Stimulated activated effector memory CD8-positive, alpha-beta T cell treated with anti-CD3 and anti-CD28 coated beads, Interleukin-12 subunit alpha, Interleukin-12 subunit beta, amount 100 ng/mL, for 72 hours (primary cell): ENCODE results near the gene KISS1.

Source experiments
- ATAC-seq: fragments of 150-1000 bp; cut with Tn5 transposase; 2 replicates; pipeline ENCODE4 v1.10.0; 2021
- DNase-seq, 2 donors: peaks; one replicate each; pipeline ENCODE4 v3.0.0; 2021 to 2022; ENCODE audit warnings: low spot score in 2 of 2
- H3K27ac Mint-ChIP-seq: one replicate; pipeline ENCODE4 v1.8.0; 2022; ENCODE audit warnings: mild to moderate bottlenecking, mixed read lengths
- H3K36me3 Mint-ChIP-seq: one replicate; pipeline ENCODE4 v1.8.0; 2022; ENCODE audit warnings: mild to moderate bottlenecking, mixed read lengths
- H3K4me1 Mint-ChIP-seq: one replicate; pipeline ENCODE4 v1.8.0; 2022; ENCODE audit warnings: mixed read lengths
- H3K4me3 Mint-ChIP-seq: one replicate; pipeline ENCODE4 v1.8.0; 2022; ENCODE audit warnings: mild to moderate bottlenecking, mixed read lengths
- H3K9me3 Mint-ChIP-seq: one replicate; pipeline ENCODE4 v1.8.0; 2022; ENCODE audit warnings: mixed read lengths

The KISS1 gene

DNA sequence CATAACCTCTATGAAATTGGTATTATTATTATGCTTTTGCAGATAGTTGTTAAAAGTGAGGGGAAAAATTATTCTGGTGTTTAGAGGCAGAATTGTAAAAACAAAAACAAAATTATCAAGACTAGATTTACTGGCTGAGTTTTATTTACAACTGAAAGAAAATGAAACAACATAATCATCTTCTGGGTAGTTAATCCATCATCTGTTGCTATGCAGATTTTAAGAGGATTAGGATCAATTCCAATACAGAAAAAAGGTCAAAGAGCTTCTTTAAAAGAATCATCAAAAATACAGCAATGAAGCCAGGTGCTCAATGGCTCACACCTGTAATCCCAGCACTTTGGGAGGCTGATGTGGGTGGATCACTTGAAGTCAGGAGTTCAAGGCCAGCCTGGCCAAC lies 9.2 kb upstream of the KISS1 start:
- DNase-seq: no peak
- Mint-ChIP-seq H3K4me1 (peaks cover 6% of the 10 kb centered on the region), H3K9me3 (no peaks in the 10 kb centered on the region), H3K36me3 (no peaks in the 10 kb centered on the region), H3K27ac (no peak overlapping the region), H3K4me3 (no peak overlapping the region)
- ATAC-seq: no peak

DNA sequence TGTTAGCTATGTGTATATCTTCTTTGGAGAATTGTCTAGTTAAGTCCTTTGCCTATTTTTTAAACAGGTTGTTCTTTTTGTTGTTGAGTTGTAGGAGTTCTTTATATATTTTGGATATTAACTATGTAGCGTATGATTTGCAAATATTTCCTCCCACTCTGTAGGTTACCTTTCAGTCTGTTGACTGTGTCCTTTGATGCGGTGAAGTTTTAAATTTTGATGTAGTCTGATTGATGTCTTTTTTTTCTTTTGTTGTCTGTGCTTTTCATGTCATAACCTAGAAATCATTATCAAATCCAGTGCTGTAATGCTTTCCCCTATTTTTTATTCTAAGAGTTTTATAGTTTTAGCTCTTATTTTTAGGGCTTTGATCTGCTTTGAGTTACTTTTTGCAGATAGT lies 8.7 kb upstream of the KISS1 start:
- DNase-seq (no peak), ATAC-seq (no peak)
- Mint-ChIP-seq H3K27ac (no peak overlapping the region), H3K9me3 (no peaks in the 10 kb centered on the region), H3K4me1 (peaks cover 6% of the 10 kb centered on the region), H3K4me3 (no peak overlapping the region), H3K36me3 (no peaks in the 10 kb centered on the region)

GRCh38 chr1:204203206-204203767 lies 7.0 kb upstream of the KISS1 start:
- no peak for DNase-seq
- no peaks in the 10 kb centered on the region for H3K9me3 Mint-ChIP-seq
- no peak overlapping the region for H3K4me3 Mint-ChIP-seq
- no peak overlapping the region for H3K27ac Mint-ChIP-seq
- no peak for ATAC-seq
- no peaks in the 10 kb centered on the region for H3K36me3 Mint-ChIP-seq
- peaks cover 14% of the 10 kb centered on the region for H3K4me1 Mint-ChIP-seq

DNA sequence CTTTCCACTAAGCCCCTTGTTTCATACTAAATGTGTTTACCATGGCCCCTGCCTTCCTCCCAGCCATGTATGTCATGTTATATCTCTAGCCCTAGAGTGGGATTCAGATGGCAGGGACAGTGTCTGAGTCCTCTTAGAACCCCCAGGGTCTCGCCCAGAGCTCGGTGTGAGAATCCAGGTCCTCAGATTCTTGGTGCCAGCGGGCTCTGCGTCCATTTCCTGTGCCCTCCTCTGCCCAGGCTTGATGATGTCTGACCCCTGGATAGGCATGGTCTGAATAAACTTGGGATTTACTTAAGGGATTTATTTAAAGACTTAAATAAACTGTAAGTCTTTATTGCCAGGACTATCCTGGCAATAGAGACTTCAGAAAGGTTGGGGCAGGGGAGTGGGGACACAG lies 6.2 kb upstream of the KISS1 start:
- Mint-ChIP-seq H3K4me3 (no peak overlapping the region), H3K9me3 (no peaks in the 10 kb centered on the region), H3K36me3 (no peaks in the 10 kb centered on the region), H3K4me1 (peaks cover 17% of the 10 kb centered on the region), H3K27ac (no peak overlapping the region)
- DNase-seq: no peak
- no peak for ATAC-seq

- no peak for DNase-seq
Measured at GRCh38 chr1:204201348-204202040, 5.2 kb upstream of the KISS1 start.

GRCh38 chr1:204199579-204199978 lies 3.3 kb upstream of the KISS1 start:
- Mint-ChIP-seq H3K36me3 (no peaks in the 10 kb centered on the region), H3K4me1 (peaks cover 22% of the 10 kb centered on the region), H3K9me3 (no peaks in the 10 kb centered on the region), H3K27ac (no peak overlapping the region), H3K4me3 (no peak overlapping the region)
- no peak for DNase-seq
- no peak for ATAC-seq

More at GRCh38 chr1:204201348-204202040, 5.2 kb upstream of the KISS1 start:
- Mint-ChIP-seq H3K36me3 (no peaks in the 10 kb centered on the region), H3K27ac (peak overlapping the region; percentile 73), H3K4me1 (peaks cover 11% of the 10 kb centered on the region), H3K9me3 (no peaks in the 10 kb centered on the region), H3K4me3 (no peak overlapping the region)
- no peak for ATAC-seq

GRCh38 chr1:204198348-204199340 lies 2.4 kb upstream of the KISS1 start:
- DNase-seq: no peak
- Mint-ChIP-seq H3K4me1 (peaks cover 25% of the 10 kb centered on the region), H3K27ac (peak overlapping the region; percentile 87), H3K4me3 (no peak overlapping the region), H3K36me3 (no peaks in the 10 kb centered on the region), H3K9me3 (no peaks in the 10 kb centered on the region)
- peak; percentile 59 for ATAC-seq

DNA sequence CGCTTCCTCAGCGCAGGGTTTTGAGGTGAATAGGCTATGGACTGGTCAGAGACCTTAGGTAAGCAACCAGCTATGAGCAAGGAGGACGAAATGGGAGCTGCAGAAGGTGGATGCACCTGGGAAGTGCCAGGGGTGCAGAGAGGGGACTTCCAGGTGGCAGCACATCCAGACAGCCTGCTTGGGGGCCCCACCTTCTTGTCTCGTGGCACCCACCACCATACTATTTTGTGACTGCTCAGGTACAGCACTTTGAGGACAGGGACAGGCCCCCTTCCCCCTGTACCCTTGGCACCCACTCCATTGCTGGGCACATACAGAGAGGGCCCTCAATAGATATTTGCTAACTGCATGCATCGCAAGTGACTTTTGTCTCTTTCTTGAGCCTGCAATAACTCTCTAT lies 777 bp upstream of the KISS1 start:
- Mint-ChIP-seq H3K36me3 (no peaks in the 10 kb centered on the region), H3K27ac (peak overlapping the region; percentile 74), H3K4me3 (no peak overlapping the region), H3K9me3 (no peaks in the 10 kb centered on the region), H3K4me1 (peaks cover 25% of the 10 kb centered on the region)
- ATAC-seq (no peak), DNase-seq (no peak)

DNA sequence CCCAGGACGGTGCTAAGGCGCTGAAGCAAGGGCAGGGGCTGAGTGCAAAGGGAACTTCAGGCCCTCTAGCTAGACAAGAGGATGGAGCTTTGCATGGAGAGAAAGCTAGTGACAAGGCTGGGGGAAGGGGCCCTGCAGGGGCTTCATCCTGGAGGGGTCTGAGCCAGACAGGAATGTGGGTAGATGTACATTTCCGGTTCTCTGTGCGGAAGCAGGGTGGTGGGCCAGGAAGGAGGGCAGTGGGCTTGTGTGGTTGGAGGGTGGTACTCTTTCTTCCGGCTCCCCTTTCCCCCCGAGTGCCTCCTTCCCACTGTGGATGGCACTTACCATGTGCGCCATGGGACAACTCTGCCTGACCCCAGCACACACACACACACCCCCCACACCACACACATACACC lies 1.5 kb downstream of the KISS1 start:
- ATAC-seq: no peak

GRCh38 chr1:204194080-204194479 lies 2.2 kb downstream of the KISS1 start:
- Mint-ChIP-seq H3K4me1 (peaks cover 37% of the 10 kb centered on the region), H3K27ac (no peak overlapping the region), H3K36me3 (no peaks in the 10 kb centered on the region), H3K9me3 (no peaks in the 10 kb centered on the region), H3K4me3 (no peak overlapping the region)
- ATAC-seq (no peak), DNase-seq (no peak)

More for the DNA sequence above, 1.5 kb downstream of the KISS1 start:
- no peak overlapping the region for H3K4me3 Mint-ChIP-seq
- H3K36me3 Mint-ChIP-seq: no peaks in the 10 kb centered on the region
- no peaks in the 10 kb centered on the region for H3K9me3 Mint-ChIP-seq
- H3K4me1 Mint-ChIP-seq: peaks cover 30% of the 10 kb centered on the region
- H3K27ac Mint-ChIP-seq: no peak overlapping the region
- DNase-seq: no peak

GRCh38 chr1:204192589-204193352 lies 3.5 kb downstream of the KISS1 start:
- Mint-ChIP-seq H3K36me3 (no peaks in the 10 kb centered on the region), H3K9me3 (no peaks in the 10 kb centered on the region), H3K27ac (no peak overlapping the region), H3K4me3 (no peak overlapping the region), H3K4me1 (peaks cover 38% of the 10 kb centered on the region)
- no peak for ATAC-seq
- DNase-seq: no peak

DNA sequence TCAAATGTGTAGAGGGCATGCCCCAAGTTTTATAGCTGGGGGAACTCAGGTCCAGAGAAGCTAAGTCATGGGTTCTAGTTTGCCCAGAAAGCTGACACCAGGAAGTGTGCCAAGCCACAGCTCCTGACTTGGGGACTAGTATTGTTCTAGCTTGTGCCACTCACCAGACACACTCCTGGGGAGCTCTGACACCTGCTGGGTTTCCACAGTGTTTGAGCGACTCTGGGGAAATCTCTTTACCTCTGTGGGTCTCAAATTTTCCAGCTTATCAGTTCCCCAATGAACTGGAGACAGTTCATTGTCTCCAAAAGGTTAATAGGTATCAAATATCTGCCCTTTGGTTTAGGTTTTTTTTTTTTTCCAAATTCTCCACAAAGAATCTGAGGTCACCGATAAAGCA lies 4.2 kb downstream of the KISS1 start:
- no peak overlapping the region for H3K27ac Mint-ChIP-seq
- H3K36me3 Mint-ChIP-seq: no peaks in the 10 kb centered on the region
- no peak for ATAC-seq
- no peaks in the 10 kb centered on the region for H3K9me3 Mint-ChIP-seq
- peaks cover 41% of the 10 kb centered on the region for H3K4me1 Mint-ChIP-seq
- no peak for DNase-seq
- no peak overlapping the region for H3K4me3 Mint-ChIP-seq

- H3K36me3 Mint-ChIP-seq: no peaks in the 10 kb centered on the region
- peaks cover 41% of the 10 kb centered on the region for H3K4me1 Mint-ChIP-seq
- H3K27ac Mint-ChIP-seq: no peak overlapping the region
- DNase-seq (no peak), ATAC-seq (no peak)
- H3K4me3 Mint-ChIP-seq: no peak overlapping the region
- H3K9me3 Mint-ChIP-seq: no peaks in the 10 kb centered on the region
Measured at GRCh38 chr1:204191456-204191855, 4.8 kb downstream of the KISS1 start.

GRCh38 chr1:204190212-204191211 lies 5.8 kb downstream of the KISS1 start:
- H3K27ac Mint-ChIP-seq: no peak overlapping the region
- no peak for DNase-seq
- H3K4me1 Mint-ChIP-seq: peaks cover 40% of the 10 kb centered on the region
- H3K36me3 Mint-ChIP-seq: no peaks in the 10 kb centered on the region
- H3K4me3 Mint-ChIP-seq: peak overlapping the region; percentile 37
- ATAC-seq: peak; percentile 52
- H3K9me3 Mint-ChIP-seq: no peaks in the 10 kb centered on the region
